GM21825 (cell line): ENCODE data around the gene IL3RA.
"Not testable (repeated sequence)": the region's sequence is repeated elsewhere in the genome, so short reads cannot be mapped to it uniquely, and the experiment has no call there.

Experiments used
- ATAC-seq: cut with Tn5 transposase; IDR thresholded peaks from one replicate; pipeline ENCODE4 v1.9.1; 2021; ENCODE audit warnings: mild to moderate bottlenecking, moderate library complexity; ENCODE audit not compliant: unreplicated experiment

The IL3RA gene

DNA sequence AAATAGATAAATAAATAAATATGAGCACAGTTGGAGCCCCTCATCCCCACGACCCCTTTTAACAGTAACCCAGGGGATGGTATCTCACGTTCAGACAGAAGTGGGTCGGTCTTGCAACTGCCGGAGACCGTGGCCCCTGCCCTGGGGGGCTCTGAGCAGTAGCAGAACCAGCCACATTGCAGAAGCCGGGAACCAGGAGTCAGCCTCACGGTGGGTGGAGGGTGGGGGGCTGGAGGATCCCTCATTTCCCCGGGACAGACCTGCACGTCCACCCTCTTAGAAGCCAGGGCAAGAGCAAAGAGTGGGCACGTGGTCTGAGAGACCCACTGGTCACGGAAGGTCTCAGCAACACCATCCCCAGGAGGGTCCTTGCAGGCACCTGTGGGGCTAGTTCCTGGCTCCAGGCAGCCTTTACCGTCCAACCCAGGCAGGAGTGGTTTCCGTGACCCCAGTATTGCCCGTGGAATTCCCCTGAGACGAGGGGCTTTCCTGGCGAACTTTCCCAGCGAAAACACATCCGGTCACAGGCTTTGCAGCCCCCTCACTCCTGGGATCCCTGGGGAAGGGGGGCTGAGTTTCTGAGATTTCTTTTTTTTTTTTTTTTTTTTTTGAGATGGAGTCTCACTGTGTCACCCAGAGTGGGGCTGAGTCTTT lies 8.8 kb upstream of the IL3RA start:
- no peak for ATAC-seq

DNA sequence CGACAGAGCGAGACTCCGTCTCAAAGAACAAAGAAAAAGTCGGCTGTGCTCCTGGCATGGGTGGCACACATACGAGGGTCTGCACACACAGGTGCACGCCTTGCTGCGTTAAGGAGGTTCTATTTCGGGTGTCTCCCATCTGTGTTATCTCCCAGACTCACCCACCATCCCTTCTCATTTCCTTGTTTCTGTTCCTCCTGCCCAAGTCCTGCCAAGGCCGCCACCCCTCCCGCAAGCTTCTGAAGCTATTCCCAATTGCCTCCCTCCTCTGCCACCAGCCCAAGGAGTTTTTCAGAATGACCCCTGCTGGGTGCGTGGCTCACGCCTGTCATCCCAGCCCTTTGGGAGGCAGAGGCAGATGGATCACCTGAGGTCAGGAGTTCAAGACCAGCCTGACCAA lies 6.0 kb upstream of the IL3RA start:
- ATAC-seq, result no peak

DNA sequence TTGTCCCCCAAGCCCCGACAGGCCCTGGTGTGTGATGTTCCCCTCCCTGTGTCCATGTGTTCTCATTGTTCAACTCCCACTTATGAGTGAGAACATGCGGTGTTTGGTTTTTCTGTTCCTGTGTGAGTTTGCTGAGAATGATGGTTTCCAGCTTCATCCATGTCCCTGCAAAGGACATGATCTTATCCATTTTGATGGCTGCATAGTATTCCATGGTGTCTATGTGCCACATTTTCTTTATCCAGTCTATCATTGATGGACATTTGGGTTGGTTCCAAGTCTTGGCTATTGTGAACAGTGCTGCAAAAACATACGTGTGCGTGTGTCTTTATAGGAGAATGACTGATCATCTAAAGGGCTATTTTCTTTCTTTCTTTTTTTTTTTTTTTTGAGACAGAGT lies 4.2 kb upstream of the IL3RA start:
- not testable (repeated sequence) for ATAC-seq

DNA sequence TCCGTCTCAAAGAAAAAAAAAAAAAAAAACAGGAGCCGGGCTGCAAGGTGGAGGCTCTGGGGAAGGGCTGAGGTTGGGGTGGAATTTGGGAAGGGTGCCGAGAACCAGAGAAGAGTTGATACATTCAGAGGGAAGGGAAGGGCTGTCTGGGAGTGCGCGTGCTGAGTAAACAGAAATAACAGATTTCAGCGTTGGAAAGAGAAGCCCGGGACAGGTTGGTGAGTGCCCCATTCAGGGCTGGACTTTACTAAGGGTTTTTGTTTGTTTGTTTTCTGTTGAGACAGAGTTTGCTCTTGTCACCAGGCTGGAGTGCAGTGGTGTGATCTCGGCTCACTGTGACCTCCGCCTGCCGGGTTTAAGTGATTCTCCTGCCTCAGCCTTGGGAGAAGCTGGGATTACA lies 1.7 kb upstream of the IL3RA start:
- no peak for ATAC-seq

DNA sequence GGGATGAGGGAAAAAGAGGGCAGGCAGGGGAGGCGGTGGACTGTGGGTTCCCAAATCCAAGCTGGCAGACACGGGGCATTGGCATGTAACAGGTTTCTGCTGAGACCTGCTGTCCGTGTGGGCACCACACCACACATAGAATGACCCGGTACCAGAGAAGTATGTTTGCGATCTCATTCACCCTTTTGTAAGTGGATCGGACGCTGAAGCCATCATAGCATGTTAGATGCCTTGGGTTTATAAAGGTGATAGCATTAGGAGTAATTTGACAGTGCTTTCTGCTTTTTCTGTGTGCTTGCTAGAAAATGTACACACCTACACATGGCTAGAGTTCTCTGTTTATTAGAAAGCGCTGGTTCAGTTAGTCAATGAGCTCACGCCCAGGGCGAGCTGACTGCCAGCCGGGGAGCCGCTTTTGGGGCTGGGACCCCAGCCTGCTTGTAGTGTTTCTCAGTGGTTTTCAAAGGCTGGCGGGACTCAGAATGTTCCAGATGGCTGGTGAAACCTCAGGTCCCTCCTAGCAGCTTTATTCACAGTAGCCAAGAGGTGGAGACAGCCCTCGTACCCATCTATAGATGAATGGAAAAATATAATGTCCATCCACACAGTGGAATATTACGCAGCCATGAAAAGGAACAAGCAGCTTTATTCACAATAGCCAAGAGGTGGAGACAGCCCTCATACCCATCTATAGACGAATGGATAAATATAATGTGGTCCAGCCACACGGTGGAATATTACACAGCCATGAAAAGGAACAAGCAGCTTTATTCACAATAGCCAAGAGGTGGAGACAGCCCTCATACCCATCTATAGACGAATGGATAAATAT lies 579 bp downstream of the IL3RA start:
- ATAC-seq, result peak; percentile 31

DNA sequence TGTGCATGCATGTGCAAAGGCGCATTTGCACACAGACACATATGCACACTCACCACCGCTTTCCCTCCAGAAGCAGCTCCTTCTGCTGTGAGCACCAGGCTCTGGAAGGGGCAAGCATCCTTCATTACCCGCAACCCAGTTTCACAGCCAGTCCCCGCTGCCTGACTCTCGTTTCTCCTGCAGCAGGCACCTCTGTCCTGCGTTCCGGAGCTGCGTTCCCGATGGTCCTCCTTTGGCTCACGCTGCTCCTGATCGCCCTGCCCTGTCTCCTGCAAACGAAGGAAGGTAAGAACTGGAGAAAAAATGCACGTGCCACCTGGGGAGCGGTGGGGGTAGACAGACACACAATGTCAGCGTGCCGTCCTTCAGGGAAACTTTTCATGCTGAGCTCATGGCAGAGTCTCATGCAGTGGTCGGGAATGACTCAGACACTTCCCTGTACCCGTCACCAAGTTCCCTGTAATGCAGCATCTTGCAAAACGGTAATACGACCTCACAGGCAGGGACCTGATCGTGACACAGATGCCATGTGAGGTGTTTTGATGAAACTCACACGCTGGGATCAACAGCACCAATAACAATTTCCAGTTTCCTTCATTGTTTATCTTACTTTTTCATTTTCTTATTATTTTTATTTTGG lies 5.1 kb downstream of the IL3RA start:
- no peak for ATAC-seq

DNA sequence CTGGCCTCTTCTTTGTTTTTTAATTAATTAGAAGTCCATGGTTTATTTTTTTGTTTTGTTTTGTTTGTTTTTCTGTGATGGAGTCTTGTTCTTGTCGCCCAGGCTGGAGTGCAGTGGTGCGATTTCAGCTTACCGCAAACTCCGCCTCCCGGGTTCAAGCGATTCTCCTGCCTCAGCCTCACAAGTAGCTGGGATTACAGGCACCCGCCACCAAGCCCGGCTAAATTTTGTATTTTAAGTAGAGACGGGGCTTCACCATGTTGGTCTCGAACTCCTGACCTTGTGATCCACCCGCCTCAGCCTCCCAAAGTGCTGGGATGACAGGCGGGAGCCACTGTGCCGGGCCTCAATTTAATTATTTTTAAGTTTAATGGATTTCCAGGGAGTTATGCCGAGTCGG lies 13.0 kb downstream of the IL3RA start:
- not testable (repeated sequence) for ATAC-seq

DNA sequence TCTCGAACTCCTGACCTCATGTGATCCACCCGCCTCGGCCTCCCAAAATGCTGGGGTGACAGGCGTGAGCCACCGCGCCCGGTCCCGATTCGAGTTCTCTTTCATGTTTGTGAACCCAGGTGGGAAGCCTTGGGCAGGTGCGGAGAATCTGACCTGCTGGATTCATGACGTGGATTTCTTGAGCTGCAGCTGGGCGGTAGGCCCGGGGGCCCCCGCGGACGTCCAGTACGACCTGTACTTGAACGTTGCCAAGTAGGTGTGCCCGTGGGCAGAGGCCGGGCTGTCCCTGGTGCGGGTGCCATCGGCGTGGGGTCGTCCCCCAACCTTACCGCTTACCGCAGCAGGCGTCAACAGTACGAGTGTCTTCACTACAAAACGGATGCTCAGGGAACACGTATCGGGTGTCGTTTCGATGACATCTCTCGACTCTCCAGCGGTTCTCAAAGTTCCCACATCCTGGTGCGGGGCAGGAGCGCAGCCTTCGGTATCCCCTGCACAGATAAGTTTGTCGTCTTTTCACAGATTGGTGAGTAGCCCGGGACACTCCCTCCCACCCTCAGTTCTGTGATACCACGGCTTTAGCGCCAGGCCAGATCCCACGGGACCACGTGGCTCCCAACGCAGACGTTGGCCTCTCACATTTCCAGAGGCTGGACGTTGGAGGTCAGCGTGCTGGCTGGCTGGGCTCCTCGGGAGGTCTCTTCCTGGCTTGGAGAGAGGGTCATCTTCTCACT lies 15.6 kb downstream of the IL3RA start:
- ATAC-seq, result no peak

DNA sequence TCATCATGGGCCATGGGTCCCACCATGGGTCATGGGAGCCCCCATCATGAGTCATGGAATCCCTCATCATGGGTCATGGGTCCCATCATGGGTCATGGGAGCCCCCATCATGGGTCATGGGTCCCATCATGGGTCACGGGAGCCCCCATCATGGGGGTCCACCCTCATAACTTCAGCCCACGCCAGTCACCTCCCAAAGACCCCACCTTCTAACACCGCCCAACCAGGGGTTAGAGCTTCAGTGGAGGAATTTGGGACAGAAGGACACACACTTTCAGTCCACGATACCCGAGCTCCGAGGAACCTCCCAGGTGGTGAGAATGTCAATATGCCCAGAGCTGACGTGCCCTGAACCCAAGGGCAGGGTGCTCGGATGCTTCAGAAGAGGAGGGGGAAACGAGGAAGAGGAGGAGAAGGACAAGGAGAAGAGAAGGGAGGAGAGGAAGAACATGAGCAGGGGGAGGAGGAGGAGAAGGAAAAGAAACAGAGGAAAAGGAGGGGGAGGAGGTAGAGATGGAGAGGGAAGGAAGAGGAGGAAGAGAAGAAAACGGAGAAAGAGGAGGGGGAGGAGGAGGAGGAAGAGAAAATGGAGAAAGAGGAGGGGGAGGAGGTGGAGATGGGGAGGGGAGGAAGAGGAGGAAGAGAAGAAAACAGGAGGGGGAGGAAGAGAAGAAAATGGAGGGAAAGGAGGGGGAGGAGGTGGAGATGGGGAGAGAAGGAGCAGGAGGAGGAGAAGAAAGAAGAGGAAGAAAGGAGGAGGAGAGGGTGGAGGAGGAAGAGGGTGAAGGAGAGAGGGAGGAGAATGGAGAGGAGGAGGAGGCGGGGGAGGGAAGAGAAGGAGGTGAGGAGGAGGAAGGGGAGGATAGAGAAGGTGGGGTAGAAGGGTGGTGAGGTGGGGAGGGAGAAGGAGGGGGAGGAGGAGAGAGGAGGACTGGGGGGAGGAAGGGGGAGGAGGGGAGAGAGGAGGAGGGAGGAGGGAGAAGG lies 17.7 kb downstream of the IL3RA start:
- ATAC-seq, result no peak

DNA sequence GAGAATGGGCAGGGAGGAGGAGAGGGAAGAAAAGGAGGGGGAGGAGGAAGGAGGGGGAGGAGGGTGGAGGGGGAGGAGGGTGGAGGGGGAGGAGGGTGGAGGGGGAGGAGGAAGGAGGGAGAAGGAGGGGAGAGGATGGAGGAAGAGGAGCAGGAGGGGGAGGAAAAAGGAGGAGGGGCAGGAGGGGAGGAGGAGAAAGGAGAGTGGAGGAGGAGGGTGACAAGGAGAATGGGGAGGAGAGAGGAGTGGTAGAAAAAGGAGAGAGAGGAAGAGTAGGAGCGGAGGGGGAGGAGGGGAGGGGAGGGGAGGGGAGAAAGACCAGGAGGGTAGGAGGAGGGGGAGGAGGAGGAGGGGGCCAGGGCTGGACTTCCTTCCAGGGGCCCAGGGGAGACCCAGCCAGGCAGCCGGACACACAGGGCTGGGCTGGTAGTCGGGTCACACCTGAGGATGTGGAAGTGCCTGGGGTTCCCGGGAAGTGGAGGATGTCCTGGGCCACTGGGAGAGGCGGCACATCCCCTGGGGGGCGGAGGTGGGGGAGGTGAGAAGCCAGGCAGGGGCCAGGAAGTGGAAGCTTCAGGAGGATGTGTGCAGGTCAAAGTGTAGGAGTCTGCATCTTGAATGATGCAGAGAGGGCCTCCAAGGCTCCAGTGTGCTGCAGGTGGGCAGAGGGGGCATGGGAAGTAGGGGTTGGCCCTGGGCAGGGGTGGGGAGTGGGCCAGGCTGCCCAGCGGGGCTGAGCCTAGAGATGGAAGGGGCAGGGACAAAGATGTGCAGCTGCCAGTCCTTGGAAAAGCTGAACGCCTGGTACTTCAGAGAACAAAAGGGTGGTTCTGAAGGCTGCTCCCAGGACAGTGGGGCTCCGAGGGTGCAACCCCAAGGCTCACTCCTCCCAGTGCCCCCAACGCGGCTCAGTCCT lies 18.8 kb downstream of the IL3RA start:
- ATAC-seq, result no peak

DNA sequence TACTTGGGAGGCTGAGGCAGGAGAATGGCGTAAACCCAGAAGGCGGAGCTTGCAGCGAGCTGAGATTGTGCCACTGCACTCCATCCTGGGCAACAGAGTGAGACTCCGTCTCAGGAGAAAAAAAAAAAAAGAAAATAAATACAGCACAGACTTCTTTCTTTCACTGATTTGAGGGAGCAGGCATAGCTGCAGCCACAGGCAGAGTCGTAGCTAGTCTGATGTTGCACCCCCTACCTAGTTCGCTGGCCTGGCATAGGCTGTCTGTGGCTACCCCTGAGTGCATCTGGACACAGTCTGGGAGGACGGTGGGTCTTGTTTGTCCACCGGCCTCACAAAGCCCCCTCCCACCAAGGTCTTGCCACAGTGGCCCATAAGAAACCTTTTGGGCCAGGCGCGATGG lies 21.4 kb downstream of the IL3RA start:
- no peak for ATAC-seq

DNA sequence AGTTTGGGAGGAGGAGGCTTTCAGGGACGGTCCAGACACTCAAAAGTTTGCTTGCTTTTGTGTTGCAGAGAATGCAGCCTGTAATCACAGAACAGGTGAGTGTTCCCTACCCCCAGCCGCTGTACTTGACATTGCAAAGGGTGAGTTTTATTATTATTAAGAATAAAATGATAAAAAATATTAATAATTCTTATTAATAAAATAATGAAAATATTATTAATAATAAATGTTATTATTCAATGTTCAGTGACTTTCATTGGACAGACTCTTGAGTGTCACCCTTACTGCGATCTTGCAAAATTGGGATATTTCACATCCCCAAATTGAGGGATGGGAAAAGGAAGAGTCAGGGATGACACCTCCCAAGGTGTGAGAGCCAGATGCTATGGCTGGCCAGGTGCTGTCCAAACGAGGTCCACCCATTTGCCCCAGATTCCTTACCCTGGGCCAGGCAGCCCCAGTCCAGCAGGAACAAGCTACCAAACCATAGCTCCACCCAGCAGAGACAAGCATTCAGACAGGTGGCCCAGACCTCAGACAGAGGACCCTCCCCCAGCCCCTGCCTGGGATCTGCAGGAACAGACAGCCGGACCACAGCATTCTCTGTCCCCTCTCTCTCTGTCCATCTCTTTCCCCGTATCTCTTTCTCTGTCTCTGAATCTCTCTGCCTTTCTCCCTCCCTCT lies 22.4 kb downstream of the IL3RA start:
- no peak for ATAC-seq

DNA sequence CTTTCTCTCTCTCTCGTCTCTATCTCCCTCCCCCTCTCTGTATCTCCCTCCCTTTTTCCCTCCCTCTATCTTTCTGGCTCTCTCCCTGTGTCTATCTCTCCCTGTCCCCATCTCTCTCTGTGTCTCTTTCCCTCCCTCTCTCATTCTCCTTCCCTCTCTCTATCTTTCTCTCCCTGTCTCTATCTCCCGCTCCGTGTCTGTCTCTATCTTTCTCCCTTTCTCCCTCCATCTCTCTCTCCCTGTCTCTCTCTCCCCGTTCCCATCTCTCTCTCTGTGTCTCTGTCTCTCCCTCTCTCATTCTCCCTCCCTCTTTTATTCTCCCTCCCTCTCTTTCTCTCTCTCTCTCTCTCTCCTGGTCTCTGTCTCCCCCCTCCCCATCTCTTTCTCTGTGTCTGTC lies 22.9 kb downstream of the IL3RA start:
- ATAC-seq, result no peak

DNA sequence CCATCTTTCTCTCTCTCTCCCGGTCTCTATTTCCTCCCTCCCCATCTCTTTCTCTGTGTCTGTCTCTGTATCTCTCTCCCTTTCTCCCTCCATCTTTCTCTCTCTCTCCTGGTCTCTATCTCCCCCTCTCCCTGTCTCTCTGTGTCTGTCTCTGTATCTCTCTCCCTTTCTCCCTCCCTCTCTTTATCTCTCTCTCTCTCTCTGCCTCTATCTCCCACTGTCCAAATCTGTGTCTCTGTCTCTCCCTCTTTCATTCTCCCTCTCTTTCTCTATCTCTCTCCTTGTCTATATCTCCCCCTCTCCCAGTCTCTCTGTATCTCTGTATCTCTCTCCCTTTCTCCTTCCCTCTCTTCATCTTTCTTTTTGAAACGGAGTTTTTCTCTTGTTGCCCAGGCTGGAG lies 23.6 kb downstream of the IL3RA start:
- no peak for ATAC-seq

DNA sequence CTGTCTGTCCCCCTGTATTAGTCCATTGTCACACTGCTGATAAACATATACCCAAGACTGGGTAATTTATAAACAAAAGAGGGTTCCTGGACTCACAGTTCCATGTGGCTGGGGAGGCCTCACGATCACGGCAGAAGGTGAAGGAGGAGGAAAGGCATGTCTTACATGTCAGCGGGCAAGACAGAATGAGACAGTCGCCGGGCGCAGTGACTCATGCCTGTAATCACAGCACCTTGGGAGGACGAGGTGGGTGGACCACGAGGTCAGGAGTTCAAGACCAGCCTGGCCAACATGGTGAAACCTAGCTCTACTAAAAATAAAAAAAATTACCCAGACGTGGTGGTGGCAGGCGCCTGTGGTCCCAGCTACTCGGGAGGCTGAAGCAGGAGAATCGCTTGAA lies 24.7 kb downstream of the IL3RA start:
- no peak for ATAC-seq

DNA sequence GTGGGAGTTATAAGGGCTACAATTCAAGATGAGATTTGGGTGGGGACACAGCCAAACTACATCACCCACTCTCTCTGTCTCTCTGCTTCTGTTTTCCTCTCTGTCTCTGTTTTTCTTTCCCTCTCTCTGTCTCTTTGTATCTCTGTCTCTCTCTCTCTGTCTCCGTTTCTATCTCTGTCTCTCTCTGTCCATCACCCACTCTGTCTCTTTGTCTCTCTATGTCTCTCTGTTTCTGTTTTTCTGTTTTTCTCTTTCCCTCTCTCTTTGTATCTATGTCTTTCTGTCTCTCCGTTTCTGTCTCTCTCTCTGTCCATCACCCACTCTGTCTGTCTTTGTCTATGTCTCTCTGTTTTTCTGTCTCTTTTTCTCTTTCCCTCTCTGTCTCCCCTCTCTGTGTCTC lies 25.3 kb downstream of the IL3RA start:
- ATAC-seq, result no peak

DNA sequence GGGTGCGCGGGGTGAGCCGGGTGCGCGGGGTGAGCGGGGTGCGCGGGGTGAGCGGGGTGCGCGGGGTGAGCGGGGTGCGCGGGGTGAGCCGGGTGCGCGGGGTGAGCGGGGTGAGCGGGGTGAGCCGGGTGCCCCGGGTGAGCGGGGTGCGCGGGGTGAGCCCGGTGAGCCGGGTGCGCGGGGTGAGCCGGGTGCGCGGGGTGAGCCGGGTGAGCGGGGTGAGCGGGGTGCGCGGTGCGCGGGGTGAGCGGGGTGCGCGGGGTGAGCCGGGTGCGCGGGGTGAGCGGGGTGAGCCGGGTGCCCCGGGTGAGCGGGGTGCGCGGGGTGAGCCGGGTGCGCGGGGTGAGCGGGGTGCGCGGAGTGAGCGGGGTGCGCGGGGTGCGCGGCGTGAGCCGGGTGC lies 29.8 kb downstream of the IL3RA start:
- ATAC-seq, result not testable (repeated sequence)

DNA sequence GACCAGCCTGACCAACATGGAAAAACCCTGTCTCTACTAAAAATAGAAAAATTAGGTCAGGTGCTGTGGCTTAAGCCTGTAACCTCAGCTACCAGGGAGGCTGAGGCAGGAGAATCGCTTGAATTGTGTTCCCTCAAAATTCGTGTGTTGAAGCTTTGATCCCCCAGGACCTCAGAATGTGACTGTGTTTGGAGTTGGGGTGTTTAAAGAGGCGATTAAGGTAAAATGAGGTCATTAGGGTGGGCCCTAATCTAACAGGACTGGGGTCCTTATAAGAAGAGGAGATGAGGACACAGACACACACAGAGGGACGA lies 31.8 kb downstream of the IL3RA start:
- ATAC-seq, result no peak

DNA sequence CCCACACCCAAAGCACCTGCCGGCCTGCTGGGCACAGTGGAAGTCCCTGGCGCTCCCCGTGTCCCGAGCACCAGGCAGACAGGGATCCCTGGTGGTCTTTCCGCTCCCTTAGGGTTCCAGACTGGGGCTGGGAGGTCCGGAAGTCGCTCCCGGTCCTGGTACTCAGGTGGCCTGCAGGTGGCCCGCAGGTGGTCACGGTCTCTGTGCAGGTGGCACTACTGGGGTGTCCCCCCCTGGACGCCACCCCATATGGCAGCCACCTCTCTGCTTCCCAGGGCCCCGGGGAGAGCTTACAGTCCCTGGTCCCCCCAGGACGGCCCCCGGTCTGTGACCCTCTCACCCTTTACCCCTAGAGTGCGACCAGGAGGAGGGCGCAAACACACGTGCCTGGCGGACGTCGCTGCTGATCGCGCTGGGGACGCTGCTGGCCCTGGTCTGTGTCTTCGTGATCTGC lies 41.7 kb downstream of the IL3RA start:
- no peak for ATAC-seq
